Hematopoietic multipotent progenitor cell treated with erythropoietin and hydrocortisone succinate and interleukin-3 and kit ligand, for 17 days (in vitro differentiated cells): ENCODE results near the gene ADAMTSL3.

Experiments
- DNase-seq: peaks from one replicate; pipeline ENCODE4 v3.0.0-alpha.2; 2015; ENCODE audit warnings: low spot score

The ADAMTSL3 gene

DNA sequence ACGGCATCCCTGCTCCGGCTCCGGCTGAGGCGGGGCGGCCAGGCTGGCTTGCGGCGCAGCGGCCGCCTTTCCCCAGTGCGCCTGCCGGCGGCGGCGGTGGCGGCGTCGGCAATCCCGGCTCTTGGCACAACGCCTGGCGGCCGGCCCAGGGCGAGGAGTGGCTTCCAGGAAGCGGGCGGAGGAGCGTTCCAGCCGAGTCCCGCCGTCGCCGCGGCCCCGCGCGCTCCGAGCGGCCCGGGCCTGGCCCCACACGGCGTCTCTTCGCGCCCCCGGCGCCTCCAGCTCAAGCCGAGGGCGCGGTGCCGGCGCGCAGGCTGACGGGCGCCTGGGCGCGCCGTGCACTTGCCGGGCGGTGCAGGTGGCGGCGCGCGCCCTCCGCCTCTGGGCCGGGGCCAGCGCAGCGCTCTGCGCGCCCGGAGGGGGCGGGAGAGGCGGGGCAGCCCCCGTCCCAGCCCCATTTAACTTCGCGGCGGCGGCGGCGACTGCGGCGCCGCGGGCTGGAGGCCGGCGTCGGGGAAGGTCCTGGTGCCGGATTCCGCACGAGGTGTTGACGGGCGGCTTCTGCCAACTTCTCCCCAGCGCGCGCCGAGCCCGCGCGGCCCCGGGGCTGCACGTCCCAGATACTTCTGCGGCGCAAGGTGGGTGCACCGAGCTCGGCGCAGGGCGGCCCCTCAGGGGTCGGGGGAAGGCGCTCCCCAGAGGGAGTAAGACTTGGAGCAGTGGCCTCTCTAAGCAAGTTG is at the start of gene ADAMTSL3:
Gene ADAMTSL3 (plus strand): TSS at position 485 of the 740 bp plus-strand sequence. CDS start 1,639 bp downstream, outside the sequence.
- DNase-seq = no peak

DNA sequence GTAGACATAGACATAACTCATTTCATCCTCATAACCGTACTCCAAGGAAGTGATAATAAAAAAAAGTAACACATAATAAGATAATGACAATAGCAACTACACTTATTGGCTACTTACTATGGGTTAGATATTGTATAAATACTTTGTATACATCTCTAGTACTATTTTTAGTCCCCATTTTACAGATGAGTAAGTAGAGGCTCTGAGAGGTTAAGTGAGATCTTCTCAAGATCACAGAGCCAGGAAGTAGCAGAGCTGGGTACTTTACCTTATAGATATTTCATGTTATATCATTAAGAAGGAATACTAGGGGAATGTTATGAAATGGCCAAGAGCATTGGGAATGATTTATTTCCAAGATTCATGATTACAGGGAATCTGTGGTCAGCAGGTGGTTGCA is 49.4 kb upstream of the ADAMTSL3 start:
- no peak for DNase-seq

- no peak for DNase-seq
Observed at GRCh38 chr15:83605111-83605945, 48.6 kb upstream of the ADAMTSL3 start.

- no peak for DNase-seq
Observed at GRCh38 chr15:83610132-83610531, 43.8 kb upstream of the ADAMTSL3 start.

GRCh38 chr15:83610901-83611685 is 42.8 kb upstream of the ADAMTSL3 start:
- no peak for DNase-seq

- DNase-seq = no peak
Observed at GRCh38 chr15:83612226-83612625, 41.7 kb upstream of the ADAMTSL3 start.

DNA sequence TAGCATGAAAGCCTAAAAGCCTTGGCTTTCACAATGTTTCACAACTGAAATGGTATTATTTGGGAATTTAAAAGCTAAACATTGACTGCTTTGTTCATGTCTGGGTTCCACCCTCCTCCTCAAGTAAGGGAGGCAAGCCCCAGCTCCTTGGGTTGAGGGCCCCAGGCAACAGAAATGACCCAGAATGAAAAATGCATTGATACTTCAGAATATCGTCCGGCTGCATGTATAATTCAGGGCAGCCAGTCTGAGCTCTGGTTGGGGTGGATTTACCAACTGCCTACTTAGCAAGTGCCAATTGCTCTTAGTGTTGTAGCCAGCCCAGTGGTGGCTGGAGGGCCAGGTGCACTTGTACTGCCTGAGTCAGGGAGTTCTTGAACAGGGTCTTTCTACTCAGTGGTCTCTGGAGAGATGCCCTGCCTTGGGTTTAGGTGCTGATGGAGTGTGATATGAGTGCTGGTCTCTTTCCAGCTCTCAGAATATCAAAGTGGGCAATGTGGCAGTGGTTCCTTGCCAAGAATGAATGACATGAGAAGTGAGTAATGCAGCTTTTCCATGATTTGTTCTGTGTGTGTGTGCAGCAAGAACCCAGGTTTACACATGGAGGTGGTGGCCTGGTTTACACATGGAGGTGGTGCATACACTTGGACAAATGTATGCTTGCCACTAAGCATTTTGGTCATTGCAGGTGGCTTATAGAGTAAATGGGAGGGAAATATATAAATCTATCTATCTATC is 40.9 kb upstream of the ADAMTSL3 start:
- no peak for DNase-seq

GRCh38 chr15:83613714-83614113 is 40.2 kb upstream of the ADAMTSL3 start:
- no peak for DNase-seq

- DNase-seq = no peak
Observed at GRCh38 chr15:83616840-83617239, 37.1 kb upstream of the ADAMTSL3 start.

- DNase-seq = no peak
Observed at GRCh38 chr15:83626171-83626802, 27.6 kb upstream of the ADAMTSL3 start.

DNA sequence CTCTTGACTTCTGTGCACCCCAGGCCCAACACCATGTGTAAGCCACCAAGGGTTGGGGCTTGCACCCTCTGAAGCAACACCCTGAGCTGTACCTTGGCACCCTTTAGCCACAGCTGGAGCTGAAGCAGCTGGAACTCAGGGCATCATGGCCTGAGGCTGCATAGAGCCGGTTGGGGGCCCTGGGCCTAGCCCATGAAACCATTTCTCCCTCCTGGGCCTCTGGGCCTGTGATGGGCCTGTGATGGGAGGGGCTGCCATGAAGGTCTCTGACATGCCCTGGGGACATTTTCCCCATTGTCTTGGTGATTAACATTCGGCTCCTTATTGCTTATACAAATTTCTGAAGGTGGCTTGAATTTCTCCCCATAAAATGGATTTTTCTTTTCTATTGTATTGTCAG is 22.4 kb upstream of the ADAMTSL3 start:
- no peak for DNase-seq

DNA sequence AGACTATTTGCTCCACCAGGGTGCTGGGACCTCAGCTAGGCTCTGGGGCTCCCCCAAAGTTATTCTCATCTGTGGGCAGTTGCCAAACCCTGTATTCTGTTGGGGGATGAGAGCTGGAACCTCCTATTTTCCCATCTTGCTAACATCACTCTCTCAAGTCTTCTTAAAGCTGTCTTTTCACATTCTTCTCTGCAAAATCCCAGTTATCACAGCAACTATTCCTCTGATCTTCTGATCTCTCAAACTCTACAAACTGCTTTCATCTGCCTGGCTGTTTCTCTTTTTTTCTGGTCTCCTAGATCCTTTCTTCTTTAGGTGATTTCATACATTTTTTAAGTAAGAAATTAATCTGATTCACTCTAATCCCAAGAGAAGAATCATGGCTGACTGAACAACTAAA is 10.7 kb upstream of the ADAMTSL3 start:
- no peak for DNase-seq

GRCh38 chr15:83644439-83644838 is 9.5 kb upstream of the ADAMTSL3 start:
- DNase-seq = no peak

DNA sequence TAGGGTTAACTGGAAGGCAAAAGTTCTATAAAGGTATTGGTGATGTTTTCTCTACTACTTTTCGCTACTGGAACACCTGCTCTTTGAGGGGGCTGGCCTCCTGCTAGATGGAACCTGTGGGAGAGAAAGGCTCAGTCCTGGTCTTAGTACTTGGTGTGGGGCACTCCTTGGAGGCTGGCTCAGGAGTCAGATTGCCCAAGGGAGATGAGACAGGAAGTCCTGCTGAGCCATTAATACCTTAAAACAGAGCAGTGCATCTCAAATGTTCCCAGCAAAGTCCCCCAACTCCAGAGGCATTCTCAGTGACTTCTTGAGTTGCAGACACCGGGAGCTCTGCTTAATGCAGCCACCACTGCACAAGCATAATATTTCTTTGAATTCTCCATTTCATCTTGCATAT is 3.1 kb upstream of the ADAMTSL3 start:
- DNase-seq = no peak

- DNase-seq = no peak
Observed at GRCh38 chr15:83651541-83651940, 2.4 kb upstream of the ADAMTSL3 start.

GRCh38 chr15:83652626-83653204 is 1.2 kb upstream of the ADAMTSL3 start:
- DNase-seq = no peak

GRCh38 chr15:83653288-83653638 is 660 bp upstream of the ADAMTSL3 start:
- no peak for DNase-seq

- DNase-seq = no peak
Observed at GRCh38 chr15:83654379-83655236, 685 bp downstream of the ADAMTSL3 start.

DNA sequence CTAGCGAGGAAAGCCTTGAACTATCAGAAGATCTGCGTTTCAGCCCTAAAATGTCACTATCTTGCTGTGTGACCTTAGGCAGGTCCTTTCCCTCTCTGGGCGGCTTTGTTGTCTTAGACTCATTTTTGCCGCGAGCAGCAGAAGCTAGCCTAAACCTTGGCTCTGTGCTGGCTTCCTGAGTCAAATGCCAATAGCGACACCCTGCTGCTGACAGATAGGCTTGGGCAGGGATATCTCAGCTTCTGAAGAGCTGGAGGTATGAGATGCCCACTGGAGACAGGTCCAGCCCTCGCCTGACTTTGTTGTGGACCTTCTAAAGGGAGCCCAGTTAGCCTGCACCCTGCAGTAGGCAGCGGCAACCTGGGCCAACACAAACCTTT is 1.3 kb downstream of the ADAMTSL3 start:
- no peak for DNase-seq

DNA sequence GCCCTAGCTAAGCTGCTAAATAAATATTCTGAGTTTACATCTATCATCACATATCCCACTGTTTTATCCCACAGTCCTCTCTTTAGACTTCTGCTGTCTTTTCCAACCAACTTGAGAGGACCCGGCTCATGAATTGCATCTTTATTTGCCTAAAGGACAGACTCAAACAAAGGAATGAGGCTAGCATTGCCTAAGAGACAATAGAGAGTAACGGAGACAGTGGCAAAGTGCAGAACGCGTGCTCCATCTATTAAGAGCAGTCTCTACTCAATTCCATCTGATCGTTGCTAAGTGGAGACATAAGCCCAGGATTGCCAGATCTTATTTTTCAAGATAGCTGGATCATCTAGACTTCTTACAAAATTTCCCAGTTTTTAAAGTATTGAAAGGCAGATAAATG is 2.3 kb downstream of the ADAMTSL3 start:
- no peak for DNase-seq
